NCI-H2196 (cell line): ENCODE data around the gene SP110.
A peak's percentile ranks its signal among the peaks of the same experiment; 100 is the strongest.
"Not testable (repeated sequence)": the region's sequence is repeated elsewhere in the genome, so short reads cannot be mapped to it uniquely, and the experiment has no call there.

Source experiments
- DNase-seq: peaks from one replicate; lab custom pipeline; 2025; ENCODE audit not compliant: unreplicated experiment; lab: John Stamatoyannopoulos, UW

The SP110 gene

GRCh38 chr2:230225486-230225885 is 5.7 kb upstream of the SP110 start, which contains the start of gene SP140:
SP140 (plus strand) TSS chr2:230225736; CDS start chr2:230225845, 109 bp downstream.
- DNase-seq = no peak

GRCh38 chr2:230224458-230224857 is 4.7 kb upstream of the SP110 start:
- DNase-seq = no peak

GRCh38 chr2:230222829-230223228 is 3.0 kb upstream of the SP110 start:
- not testable (repeated sequence) for DNase-seq

- DNase-seq = no peak
These were observed 1.7 kb upstream of the SP110 start for GRCh38 chr2:230221493-230221892.

GRCh38 chr2:230220347-230220969 is 674 bp upstream of the SP110 start:
- no peak for DNase-seq

GRCh38 chr2:230218421-230218820 is 1.4 kb downstream of the SP110 start:
- DNase-seq = no peak

GRCh38 chr2:230217424-230217823 is 2.4 kb downstream of the SP110 start:
- no peak for DNase-seq

- DNase-seq = no peak
These were observed 3.3 kb downstream of the SP110 start for GRCh38 chr2:230216489-230216888.

- DNase-seq = no peak
These were observed 10.2 kb downstream of the SP110 start for GRCh38 chr2:230209422-230210051.

- no peak for DNase-seq
These were observed 11.2 kb downstream of the SP110 start for GRCh38 chr2:230208576-230208975.

GRCh38 chr2:230205721-230206120 is 14.1 kb downstream of the SP110 start:
- DNase-seq = no peak

GRCh38 chr2:230205034-230205433 is 14.8 kb downstream of the SP110 start:
- no peak for DNase-seq

- no peak for DNase-seq
These were observed 16.6 kb downstream of the SP110 start for GRCh38 chr2:230203110-230203676.

GRCh38 chr2:230202430-230203109 is 17.2 kb downstream of the SP110 start:
- no peak for DNase-seq

- peak; percentile 70 for DNase-seq
These were observed 34.8 kb downstream of the SP110 start for GRCh38 chr2:230184727-230185578.

GRCh38 chr2:230181195-230181594 is 38.6 kb downstream of the SP110 start:
- DNase-seq = no peak

GRCh38 chr2:230179907-230180306 is 39.9 kb downstream of the SP110 start:
- no peak for DNase-seq

- DNase-seq = no peak
These were observed 41.0 kb downstream of the SP110 start for GRCh38 chr2:230178546-230179485.

GRCh38 chr2:230176996-230177395 is 42.8 kb downstream of the SP110 start:
- no peak for DNase-seq

- no peak for DNase-seq
These were observed 45.3 kb downstream of the SP110 start for GRCh38 chr2:230174466-230174865.
